HuH-7 (cell line): ENCODE measurements around the gene TCERG1L.

Source experiments
- DNase-seq: peaks from one replicate; pipeline ENCODE4 v3.0.0; 2011; ENCODE audit warnings: low spot score

The TCERG1L gene

GRCh38 chr10:131314799-131315198 lies 3.3 kb upstream of the TCERG1L start:
- no peak for DNase-seq

- no peak for DNase-seq
Measured at GRCh38 chr10:131314148-131314547, 2.6 kb upstream of the TCERG1L start.

- no peak for DNase-seq
Measured at GRCh38 chr10:131313377-131313776, 1.9 kb upstream of the TCERG1L start.

GRCh38 chr10:131312478-131312836 lies 936 bp upstream of the TCERG1L start:
- DNase-seq, result no peak

- DNase-seq, result no peak
Measured at GRCh38 chr10:131311402-131311660, 190 bp downstream of the TCERG1L start.

- no peak for DNase-seq
Measured at GRCh38 chr10:131310551-131311401, 745 bp downstream of the TCERG1L start.

GRCh38 chr10:131310142-131310541 lies 1.4 kb downstream of the TCERG1L start:
- no peak for DNase-seq

- no peak for DNase-seq
Measured at GRCh38 chr10:131300508-131300907, 11.0 kb downstream of the TCERG1L start.

GRCh38 chr10:131290781-131291180 lies 20.7 kb downstream of the TCERG1L start:
- DNase-seq, result no peak

- no peak for DNase-seq
Measured at GRCh38 chr10:131288648-131289047, 22.9 kb downstream of the TCERG1L start.

GRCh38 chr10:131282961-131283360 lies 28.6 kb downstream of the TCERG1L start:
- no peak for DNase-seq

GRCh38 chr10:131280101-131280500 lies 31.4 kb downstream of the TCERG1L start:
- DNase-seq, result no peak

GRCh38 chr10:131279516-131279915 lies 32.0 kb downstream of the TCERG1L start:
- no peak for DNase-seq

- DNase-seq, result no peak
Measured at GRCh38 chr10:131277969-131278368, 33.6 kb downstream of the TCERG1L start.

- no peak for DNase-seq
Measured at GRCh38 chr10:131277278-131277677, 34.2 kb downstream of the TCERG1L start.

- no peak for DNase-seq
Measured at GRCh38 chr10:131275691-131276090, 35.8 kb downstream of the TCERG1L start.

GRCh38 chr10:131274883-131275282 lies 36.6 kb downstream of the TCERG1L start:
- no peak for DNase-seq

GRCh38 chr10:131274133-131274880 lies 37.2 kb downstream of the TCERG1L start:
- DNase-seq, result no peak

GRCh38 chr10:131273476-131273875 lies 38.0 kb downstream of the TCERG1L start:
- DNase-seq, result no peak

- no peak for DNase-seq
Measured at GRCh38 chr10:131272897-131273451, 38.5 kb downstream of the TCERG1L start.

GRCh38 chr10:131271966-131272365 lies 39.6 kb downstream of the TCERG1L start:
- no peak for DNase-seq

- DNase-seq, result no peak
Measured at GRCh38 chr10:131271195-131271880, 40.2 kb downstream of the TCERG1L start.
